Measurements from ENCODE around the gene PLAC9. TPM values are rescaled to one million over a fixed set of nuclear protein-coding genes. Genes with fewer than 3 reads are reported as not detected.

PLAC9 gene
- total RNA-seq, 1 donor from 2014 or later = 1.5 TPM

DNA sequence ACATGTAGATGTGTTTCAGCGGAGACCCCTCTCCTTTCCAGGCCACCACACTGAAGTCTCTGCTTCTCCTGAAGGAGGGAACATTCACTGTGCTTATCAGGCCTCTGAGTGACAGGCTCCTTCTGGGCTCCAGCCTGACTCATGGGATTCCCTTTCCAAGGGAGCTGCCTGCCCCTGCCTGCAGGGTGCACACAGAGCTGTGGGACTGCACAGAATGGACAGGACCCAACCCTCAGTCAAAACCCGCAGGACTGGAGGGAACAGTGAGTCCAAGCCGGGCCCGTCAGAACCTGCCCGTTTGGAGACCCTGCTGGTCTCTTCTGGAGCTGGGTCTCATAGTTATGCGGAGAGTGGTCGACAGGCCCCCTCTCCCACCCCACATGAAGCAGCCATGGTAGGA, 32.6 kb downstream of the PLAC9 start:
- peaks cover 16% of the 10 kb centered on the region for H3K4me1 Mint-ChIP-seq (ENCODE audit: low read depth, unreplicated experiment)
- H3K4me2 ChIP-seq (ENCODE audit: low read length) = no peak overlapping the region

DNA sequence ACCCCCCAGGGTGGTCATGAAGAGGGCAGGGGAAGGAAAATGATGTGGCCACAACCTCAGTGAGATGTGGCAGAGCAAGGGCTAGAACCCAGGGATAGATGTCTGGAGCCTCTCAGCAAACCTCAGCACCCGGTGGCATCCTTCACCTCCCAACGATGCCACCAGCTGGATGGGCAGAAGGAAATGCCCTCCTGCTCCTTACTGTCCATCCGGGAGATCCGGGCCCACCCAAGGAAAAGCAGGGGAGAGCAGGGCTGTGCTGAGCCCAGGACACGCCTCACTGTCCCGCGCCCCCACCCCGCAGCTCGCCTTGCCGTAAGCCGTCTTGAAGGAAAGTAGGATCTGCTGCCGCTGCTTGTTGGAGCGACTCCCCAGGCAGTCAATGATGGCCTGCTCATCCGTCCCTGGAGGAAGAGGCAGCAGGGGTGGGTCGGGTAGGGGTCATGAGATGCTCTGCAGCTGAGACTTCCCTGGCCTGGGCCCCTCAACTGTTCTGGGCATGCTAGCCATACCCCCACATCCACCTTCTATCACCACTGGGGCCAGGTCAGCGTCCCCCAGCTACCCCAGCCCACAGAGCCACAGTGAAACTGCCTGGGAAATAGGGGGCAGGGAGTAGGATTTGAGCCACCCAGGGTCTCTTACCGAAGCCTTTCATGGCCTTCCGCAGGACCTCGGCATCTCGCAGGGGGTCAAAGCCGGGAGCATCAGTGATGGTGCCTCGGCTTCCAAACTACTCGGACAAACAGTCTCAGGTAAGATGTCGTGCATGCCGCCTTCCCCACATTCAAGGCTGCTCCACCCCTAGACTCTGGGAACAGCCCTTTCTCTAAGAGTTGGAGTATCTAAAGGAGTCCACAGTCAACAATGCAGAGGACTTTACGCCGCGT, 34.3 kb downstream of the PLAC9 start:
- H3K9ac ChIP-seq (ENCODE audit: low read length) = no peak overlapping the region
- FAIRE-seq (no peak), DNase-seq (ENCODE audit: low read depth) (no peak)
- no peaks in the 10 kb centered on the region for H3K9me3 ChIP-seq (ENCODE audit: insufficient read depth, low read depth, low read length)
- H3K36me3 Mint-ChIP-seq (ENCODE audit: low read depth, unreplicated experiment) = peaks cover 25% of the 10 kb centered on the region
- no peak overlapping the region for H3K4me3 Mint-ChIP-seq (ENCODE audit: unreplicated experiment)
- H3K4me2 ChIP-seq (ENCODE audit: low read length) = peak overlapping the region; percentile 19
- H3K4me1 Mint-ChIP-seq (ENCODE audit: low read depth, unreplicated experiment) = peaks cover 16% of the 10 kb centered on the region
- peaks cover 83% of the 10 kb centered on the region for H4K20me1 ChIP-seq (ENCODE audit: insufficient read depth, low read length)
- H3K4me3 ChIP-seq (ENCODE audit: insufficient read depth, low read depth, low read length) = no peak overlapping the region
- H3K36me3 ChIP-seq (ENCODE audit: insufficient read depth, low read length) = peaks cover 21% of the 10 kb centered on the region
- H3K79me2 ChIP-seq (ENCODE audit: insufficient read depth, low read length) = peaks cover 35% of the 10 kb centered on the region
- H3K27me3 ChIP-seq (ENCODE audit: insufficient read depth, low read length) = no peaks in the 10 kb centered on the region
- no peak overlapping the region for H2AFZ ChIP-seq (ENCODE audit: low read depth, low read length)
- TF ChIP-seq EZH2 (IDR thresholded peaks at IDR 0.05; ENCODE audit: insufficient read depth, low read length) (no peak), CTCF (IDR thresholded peaks at IDR 0.05; ENCODE audit: insufficient read depth, low read depth, low read length) (no peak)
- H3K9me3 Mint-ChIP-seq (ENCODE audit: unreplicated experiment) = no peaks in the 10 kb centered on the region
- H3K27ac ChIP-seq (ENCODE audit: low read depth, low read length) = no peak overlapping the region
- H3K27ac Mint-ChIP-seq (ENCODE audit: unreplicated experiment) = no peak overlapping the region
- peaks cover 33% of the 10 kb centered on the region for H3K4me1 ChIP-seq (ENCODE audit: insufficient read depth, low read length)
- no peaks in the 10 kb centered on the region for H3K27me3 Mint-ChIP-seq (ENCODE audit: low read depth, unreplicated experiment)

More for the DNA sequence above, 32.6 kb downstream of the PLAC9 start:
- Histone ChIP-seq H3K9me3 (ENCODE audit: insufficient read depth, low read depth, low read length) (no peaks in the 10 kb centered on the region), H3K4me1 (ENCODE audit: insufficient read depth, low read length) (peaks cover 33% of the 10 kb centered on the region), H3K4me3 (ENCODE audit: insufficient read depth, low read depth, low read length) (no peak overlapping the region), H3K27me3 (ENCODE audit: insufficient read depth, low read length) (no peaks in the 10 kb centered on the region), H4K20me1 (ENCODE audit: insufficient read depth, low read length) (peaks cover 73% of the 10 kb centered on the region), H2AFZ (ENCODE audit: low read depth, low read length) (no peak overlapping the region), H3K79me2 (ENCODE audit: insufficient read depth, low read length) (peaks cover 20% of the 10 kb centered on the region), H3K36me3 (ENCODE audit: insufficient read depth, low read length) (peaks cover 17% of the 10 kb centered on the region), H3K27ac (ENCODE audit: low read depth, low read length) (no peak overlapping the region), H3K9ac (ENCODE audit: low read length) (no peak overlapping the region)
- TF ChIP-seq CTCF (IDR thresholded peaks at IDR 0.05; ENCODE audit: insufficient read depth, low read depth, low read length) = no peak
- TF ChIP-seq EZH2 (IDR thresholded peaks at IDR 0.05; ENCODE audit: insufficient read depth, low read length) = no peak
- H3K36me3 Mint-ChIP-seq (ENCODE audit: low read depth, unreplicated experiment) = peaks cover 30% of the 10 kb centered on the region
- H3K9me3 Mint-ChIP-seq (ENCODE audit: unreplicated experiment) = no peaks in the 10 kb centered on the region
- FAIRE-seq (no peak), DNase-seq (ENCODE audit: low read depth) (peak; percentile 41)
- H3K4me3 Mint-ChIP-seq (ENCODE audit: unreplicated experiment) = no peak overlapping the region
- H3K27me3 Mint-ChIP-seq (ENCODE audit: low read depth, unreplicated experiment) = no peaks in the 10 kb centered on the region
- H3K27ac Mint-ChIP-seq (ENCODE audit: unreplicated experiment) = no peak overlapping the region

Measured in astrocyte (in vitro differentiated cells and primary cell).